HG02885 (cell line): ENCODE results near the gene ANO4.
"Not testable (repeated sequence)": the region's sequence is repeated elsewhere in the genome, so short reads cannot be mapped to it uniquely, and the experiment has no call there.

Source experiments
- ATAC-seq: cut with Tn5 transposase; IDR thresholded peaks from one replicate; pipeline ENCODE4 v1.9.1; 2021; ENCODE audit warnings: mild to moderate bottlenecking; ENCODE audit not compliant: unreplicated experiment, poor library complexity

Gene ANO4

DNA sequence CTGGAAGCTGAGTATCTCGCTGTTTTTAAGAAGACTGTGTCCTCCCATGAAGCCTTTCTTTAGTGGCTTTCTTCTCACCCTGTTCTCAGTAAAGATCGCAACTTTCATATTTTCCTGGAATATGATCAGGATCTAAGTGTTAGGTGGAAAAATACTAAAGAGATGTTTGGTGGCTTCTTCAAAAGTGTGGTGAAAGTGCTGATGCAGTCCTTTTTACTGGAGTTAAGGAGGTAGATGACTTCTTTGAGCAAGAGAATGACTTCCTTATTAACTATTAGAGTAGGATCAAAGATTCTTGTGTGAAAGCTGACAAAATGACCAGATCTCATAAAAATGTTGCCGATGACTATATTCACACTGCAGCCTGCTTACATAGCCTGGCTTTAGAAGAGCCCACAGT is 273.8 kb downstream of the ANO4 start:
- no peak for ATAC-seq

DNA sequence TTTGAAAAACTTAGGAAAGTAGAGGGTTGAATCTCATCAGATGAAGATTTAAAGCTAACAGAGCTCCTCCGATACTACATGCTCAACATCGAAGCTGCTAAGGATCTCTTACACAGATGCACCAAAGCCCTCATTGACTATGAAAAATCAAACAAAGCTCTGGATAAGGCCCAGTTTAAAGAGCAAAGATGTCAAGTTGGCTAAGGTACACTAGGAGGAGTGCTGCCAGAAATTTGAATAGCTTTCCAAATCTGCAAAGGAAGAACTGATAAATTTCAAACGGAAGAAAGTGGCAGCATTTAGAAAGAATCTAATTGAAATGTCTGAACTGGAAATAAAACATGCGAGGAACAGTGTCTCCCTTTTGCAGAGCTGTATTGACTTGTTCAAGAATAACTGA is 274.3 kb downstream of the ANO4 start:
- no peak for ATAC-seq

GRCh38 chr12:101074940-101075680 is 280.5 kb downstream of the ANO4 start:
- ATAC-seq, result peak; percentile 59

DNA sequence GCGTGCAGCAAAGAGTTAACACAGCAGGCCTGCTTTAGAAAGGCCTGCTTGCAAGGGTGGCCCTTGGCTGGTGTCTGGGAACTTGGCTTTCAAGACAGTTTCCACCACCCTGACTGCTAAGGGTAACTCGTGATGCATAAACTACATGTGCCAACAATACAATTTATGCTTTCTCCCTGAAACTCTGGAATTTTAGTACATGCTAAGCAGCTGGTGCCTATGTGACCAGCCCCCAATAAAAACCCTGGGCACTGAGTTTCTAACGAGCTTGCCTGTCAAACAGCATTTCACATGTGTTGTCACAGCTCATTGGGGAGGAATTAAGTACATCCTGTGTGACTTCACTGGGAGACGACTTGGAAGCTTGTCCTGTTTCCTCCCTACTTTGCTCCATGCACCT is 282.3 kb downstream of the ANO4 start:
- ATAC-seq, result no peak

DNA sequence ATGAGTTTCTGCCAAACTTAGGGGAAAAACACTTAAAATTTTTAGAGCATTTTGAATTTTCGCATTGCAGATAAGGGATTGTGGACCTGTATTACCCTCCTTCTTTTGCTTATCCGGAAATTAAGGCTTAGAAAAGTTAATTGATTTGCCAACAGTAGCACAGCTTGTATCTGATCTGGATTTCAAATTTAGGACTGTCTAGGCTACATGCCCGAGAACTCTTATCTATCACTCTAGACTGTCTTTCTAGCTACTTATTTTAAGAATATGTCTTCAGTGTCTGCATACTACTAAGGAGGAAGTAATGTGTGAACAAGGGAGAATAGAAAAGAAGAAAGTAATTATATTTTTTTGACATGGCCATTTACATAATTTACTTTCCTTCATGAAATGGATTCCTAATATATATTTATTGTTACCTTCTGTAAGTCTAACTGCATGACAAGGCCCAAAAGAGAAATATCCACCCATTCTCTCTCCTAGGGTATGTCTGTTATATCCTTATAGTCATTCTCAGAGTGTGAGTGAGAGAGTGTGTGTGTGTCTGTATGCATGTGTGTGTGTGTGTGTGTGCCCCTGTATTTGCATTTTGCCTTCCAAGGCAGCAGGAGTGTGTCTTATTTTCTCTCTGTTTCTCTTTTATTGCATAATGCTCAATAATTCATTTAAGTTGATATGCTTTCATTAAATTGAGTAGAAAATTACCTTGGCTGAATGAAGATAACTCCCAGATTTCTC is 283.4 kb downstream of the ANO4 start:
- no peak for ATAC-seq

GRCh38 chr12:101078536-101079285 is 284.1 kb downstream of the ANO4 start:
- no peak for ATAC-seq

DNA sequence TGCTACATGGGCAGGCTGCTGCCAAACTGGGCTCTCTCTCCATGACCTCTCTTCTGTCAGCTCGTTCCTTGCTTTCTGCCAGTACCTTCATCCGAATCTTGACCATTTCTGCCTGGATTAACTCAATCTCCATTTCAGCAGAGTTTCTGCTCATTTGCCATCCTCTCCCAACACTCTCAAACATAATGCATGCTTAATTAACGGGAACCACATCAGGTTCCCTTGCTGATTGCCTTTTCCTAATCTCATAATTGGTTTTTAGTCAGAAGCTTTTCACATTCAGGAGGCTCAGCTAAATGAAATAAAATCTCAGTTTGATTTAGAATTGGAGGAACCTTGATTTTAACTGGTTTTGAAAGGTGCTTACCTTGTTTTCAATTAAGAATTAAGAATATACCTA is 288.1 kb downstream of the ANO4 start:
- no peak for ATAC-seq

DNA sequence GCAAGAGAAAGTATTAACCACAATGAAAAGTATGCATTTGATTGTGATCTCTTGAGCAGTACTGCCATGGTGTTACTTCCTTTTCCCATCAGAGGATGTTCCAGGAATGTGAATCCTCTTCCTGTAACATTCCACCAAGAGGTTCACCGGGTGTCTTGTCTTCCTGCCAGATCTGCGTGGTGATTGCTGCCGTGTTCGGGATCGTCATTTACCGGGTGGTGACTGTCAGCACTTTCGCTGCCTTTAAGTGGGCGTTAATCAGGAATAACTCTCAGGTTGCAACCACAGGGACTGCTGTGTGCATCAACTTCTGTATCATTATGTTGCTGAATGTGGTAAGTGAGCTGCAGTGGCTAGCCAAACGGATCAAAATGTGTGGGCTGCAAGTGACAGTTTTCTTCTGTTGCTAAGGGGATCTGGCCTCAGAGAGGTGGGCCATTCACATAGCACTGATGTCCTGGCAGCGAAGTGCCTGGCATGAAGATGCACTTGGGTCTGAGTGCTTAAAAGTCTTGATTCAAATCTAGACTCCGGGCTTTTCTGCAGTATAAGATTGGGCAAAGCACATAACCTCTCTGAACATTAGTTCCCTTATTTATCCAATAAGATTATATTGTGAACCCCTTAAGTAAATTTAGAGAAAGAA is 292.0 kb downstream of the ANO4 start:
- ATAC-seq, result no peak

GRCh38 chr12:101087920-101088319 is 293.3 kb downstream of the ANO4 start:
- ATAC-seq, result no peak

- no peak for ATAC-seq
Observed at GRCh38 chr12:101089271-101089670, 294.7 kb downstream of the ANO4 start.

DNA sequence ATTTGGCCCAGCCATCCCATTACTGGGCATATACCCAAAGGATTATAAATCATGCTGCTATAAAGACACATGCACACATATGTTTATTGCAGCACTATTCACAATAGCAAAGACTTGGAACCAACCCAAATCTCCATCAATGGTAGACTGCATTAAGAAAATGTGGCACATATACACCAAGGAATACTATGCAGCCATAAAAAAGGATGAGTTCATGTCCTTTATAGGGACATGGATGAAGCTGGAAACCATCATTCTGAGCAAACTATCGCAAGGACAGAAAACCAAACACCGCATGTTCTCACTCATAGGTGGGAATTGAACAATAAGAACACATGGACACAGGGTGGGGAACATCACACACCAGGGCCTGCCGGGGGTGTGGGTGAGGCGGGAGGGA is 295.6 kb downstream of the ANO4 start:
- ATAC-seq, result not testable (repeated sequence)

GRCh38 chr12:101097829-101098580 is 303.4 kb downstream of the ANO4 start:
- no peak for ATAC-seq

GRCh38 chr12:101107032-101107763 is 312.6 kb downstream of the ANO4 start:
- ATAC-seq, result no peak

DNA sequence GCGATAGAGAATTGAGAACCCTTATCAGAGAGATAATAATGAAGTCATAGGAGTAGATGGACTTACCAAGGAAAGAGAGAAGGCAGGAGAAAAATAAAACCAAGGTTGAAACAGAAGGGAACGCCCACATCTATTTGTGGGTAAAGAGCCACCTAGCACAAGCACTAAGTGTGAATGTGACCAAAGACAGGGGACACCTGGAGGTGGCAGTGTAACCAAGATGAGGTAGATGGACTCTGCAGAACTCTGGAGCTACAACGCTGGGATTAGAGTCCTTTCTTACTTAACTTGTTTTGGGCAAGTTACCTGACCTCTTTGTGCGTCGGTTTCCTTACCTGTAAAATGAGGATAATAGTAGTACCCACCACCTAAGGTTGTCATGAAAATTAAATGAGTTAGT is 313.6 kb downstream of the ANO4 start:
- ATAC-seq, result no peak

GRCh38 chr12:101110866-101111265 is 316.3 kb downstream of the ANO4 start:
- no peak for ATAC-seq

- no peak for ATAC-seq
Observed at GRCh38 chr12:101111441-101111840, 316.9 kb downstream of the ANO4 start.

GRCh38 chr12:101115326-101115725 is 320.8 kb downstream of the ANO4 start:
- no peak for ATAC-seq

- ATAC-seq, result no peak
Observed at GRCh38 chr12:101116911-101117310, 322.3 kb downstream of the ANO4 start.

GRCh38 chr12:101117842-101118241 is 323.3 kb downstream of the ANO4 start:
- ATAC-seq, result no peak
